ENCODE results near the gene KRT75.

DNA sequence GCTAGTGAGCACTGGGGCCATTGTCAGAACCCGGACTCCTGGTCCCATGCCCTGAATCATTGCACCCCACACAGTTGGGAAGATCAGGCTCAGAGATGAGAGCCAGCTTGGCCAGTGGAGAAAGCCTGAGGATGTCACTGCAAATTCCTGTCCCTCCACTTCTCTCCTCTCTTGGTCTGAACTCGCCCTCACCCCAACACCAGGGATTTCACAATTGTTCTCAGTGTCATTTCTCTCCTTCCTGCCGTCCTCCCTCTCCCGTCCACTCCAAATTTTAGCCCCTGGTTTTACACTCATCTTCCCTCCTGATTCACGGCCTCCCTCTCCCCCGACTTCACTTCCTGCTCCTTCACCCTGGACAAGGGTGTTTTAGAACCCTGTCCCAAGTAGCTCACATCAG is 11.1 kb downstream of the KRT75 start:
- TF ChIP-seq, protein P1, sequence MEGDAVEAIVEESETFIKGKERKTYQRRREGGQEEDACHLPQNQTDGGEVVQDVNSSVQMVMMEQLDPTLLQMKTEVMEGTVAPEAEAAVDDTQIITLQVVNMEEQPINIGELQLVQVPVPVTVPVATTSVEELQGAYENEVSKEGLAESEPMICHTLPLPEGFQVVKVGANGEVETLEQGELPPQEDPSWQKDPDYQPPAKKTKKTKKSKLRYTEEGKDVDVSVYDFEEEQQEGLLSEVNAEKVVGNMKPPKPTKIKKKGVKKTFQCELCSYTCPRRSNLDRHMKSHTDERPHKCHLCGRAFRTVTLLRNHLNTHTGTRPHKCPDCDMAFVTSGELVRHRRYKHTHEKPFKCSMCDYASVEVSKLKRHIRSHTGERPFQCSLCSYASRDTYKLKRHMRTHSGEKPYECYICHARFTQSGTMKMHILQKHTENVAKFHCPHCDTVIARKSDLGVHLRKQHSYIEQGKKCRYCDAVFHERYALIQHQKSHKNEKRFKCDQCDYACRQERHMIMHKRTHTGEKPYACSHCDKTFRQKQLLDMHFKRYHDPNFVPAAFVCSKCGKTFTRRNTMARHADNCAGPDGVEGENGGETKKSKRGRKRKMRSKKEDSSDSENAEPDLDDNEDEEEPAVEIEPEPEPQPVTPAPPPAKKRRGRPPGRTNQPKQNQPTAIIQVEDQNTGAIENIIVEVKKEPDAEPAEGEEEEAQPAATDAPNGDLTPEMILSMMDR (conservative IDR thresholded peaks at IDR 0.05; ENCODE audit: low read depth, low read length): no peak
- TF ChIP-seq MXI1 (IDR thresholded peaks at IDR 0.05; ENCODE audit: borderline replicate concordance, low read depth, low read length) (no peak), POLR2A (IDR thresholded peaks at IDR 0.05; ENCODE audit: low read depth, low read length) (no peak), SMC3 (IDR thresholded peaks at IDR 0.05; ENCODE audit: low read depth, low read length) (no peak), RFX5 (IDR thresholded peaks at IDR 0.05; ENCODE audit: low read depth, low read length) (no peak), MAZ (IDR thresholded peaks at IDR 0.05; ENCODE audit: borderline replicate concordance, low read depth, low read length) (no peak), MAFK (IDR thresholded peaks at IDR 0.05; ENCODE audit: low read depth, low read length) (no peak), RAD21 (IDR thresholded peaks at IDR 0.05; ENCODE audit: low read length) (no peak), BHLHE40 (IDR thresholded peaks at IDR 0.05; ENCODE audit: low read depth, low read length) (no peak), CHD1 (IDR thresholded peaks at IDR 0.05; ENCODE audit: low read depth, low read length) (no peak)

Measured in IMR-90 (cell line).